Activated naive CD4-positive, alpha-beta T cell treated with anti-CD3 and anti-CD28 coated beads, Interleukin-2, amount 10 ng/mL, durations not matched to agents 7 days and 5 days (primary cell): ENCODE results near the gene LCT.

Experiments used
- CTCF ChIA-PET: fragments of 350-600 bp; sonication (Branson Sonifier 250); formaldehyde crosslinking; loops from one replicate; lab custom pipeline; 2021; ENCODE audit warnings: antibody characterized with exemption; lab: Charles Lee
- DNase-seq: peaks from one replicate; pipeline ENCODE4 v3.0.0-alpha.2; 2020
- H3K27ac Mint-ChIP-seq: one replicate; pipeline ENCODE4 v1.8.0; 2021; ENCODE audit warnings: mild to moderate bottlenecking, moderate library complexity, mixed read lengths
- H3K27me3 Mint-ChIP-seq: one replicate; pipeline ENCODE4 v1.8.0; 2021; ENCODE audit warnings: mild to moderate bottlenecking, mixed read lengths
- H3K36me3 Mint-ChIP-seq: one replicate; pipeline ENCODE4 v1.8.0; 2021; ENCODE audit warnings: mixed read lengths
- H3K4me1 Mint-ChIP-seq: one replicate; pipeline ENCODE4 v1.8.0; 2021; ENCODE audit warnings: mixed read lengths
- H3K4me3 Mint-ChIP-seq: one replicate; pipeline ENCODE4 v1.8.0; 2021; ENCODE audit warnings: mild to moderate bottlenecking, moderate library complexity, mixed read lengths
- H3K9me3 Mint-ChIP-seq: one replicate; pipeline ENCODE4 v1.8.0; 2021; ENCODE audit warnings: mixed read lengths

Gene LCT

DNA sequence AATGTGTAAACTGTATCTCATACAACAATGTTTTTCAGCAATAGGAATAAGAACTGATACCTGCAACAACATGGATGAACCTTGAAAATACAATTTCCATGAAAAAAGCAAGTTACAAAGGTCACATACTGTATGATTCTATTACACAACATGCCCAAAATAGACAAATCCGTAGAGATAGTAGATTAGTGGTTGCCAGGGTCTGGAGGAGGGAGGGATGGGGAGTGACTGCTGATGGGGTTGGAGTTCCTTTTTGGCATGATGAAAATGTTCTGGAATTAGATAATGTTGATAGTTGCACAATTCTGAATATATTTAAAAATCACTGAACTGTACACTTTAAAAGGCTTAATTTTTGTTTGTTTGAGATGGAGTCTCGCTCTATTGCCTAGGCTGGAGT lies 61.6 kb downstream of the LCT start:
- Mint-ChIP-seq H3K4me1 (no peaks in the 10 kb centered on the region), H3K36me3 (peaks cover 62% of the 10 kb centered on the region), H3K27me3 (no peaks in the 10 kb centered on the region), H3K27ac (no peak overlapping the region), H3K4me3 (no peak overlapping the region), H3K9me3 (no peaks in the 10 kb centered on the region)
- no peak for DNase-seq
- CTCF ChIA-PET, result no interaction called here

DNA sequence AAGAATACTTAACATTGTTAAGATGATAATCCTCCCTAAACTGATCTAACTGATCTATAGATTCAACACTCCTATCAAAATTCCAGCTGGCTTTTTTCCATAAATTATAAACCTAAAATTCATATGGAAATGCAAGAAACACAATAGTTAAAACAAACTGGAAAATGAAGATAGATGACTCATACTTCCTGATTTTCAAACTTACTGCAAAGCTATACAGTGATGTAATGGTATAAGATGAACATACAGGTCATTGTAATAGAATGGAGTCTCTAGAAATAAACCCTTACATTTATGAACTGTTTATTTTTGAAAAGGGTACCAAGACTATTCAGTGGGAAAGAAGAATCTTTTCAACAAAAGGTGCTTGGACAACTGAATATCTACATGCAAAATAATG lies 63.1 kb downstream of the LCT start:
- Mint-ChIP-seq H3K27ac (no peak overlapping the region), H3K36me3 (peaks cover 64% of the 10 kb centered on the region), H3K4me3 (no peak overlapping the region), H3K27me3 (no peaks in the 10 kb centered on the region), H3K4me1 (no peaks in the 10 kb centered on the region), H3K9me3 (no peaks in the 10 kb centered on the region)
- CTCF ChIA-PET, result no interaction called here
- DNase-seq, result no peak

DNA sequence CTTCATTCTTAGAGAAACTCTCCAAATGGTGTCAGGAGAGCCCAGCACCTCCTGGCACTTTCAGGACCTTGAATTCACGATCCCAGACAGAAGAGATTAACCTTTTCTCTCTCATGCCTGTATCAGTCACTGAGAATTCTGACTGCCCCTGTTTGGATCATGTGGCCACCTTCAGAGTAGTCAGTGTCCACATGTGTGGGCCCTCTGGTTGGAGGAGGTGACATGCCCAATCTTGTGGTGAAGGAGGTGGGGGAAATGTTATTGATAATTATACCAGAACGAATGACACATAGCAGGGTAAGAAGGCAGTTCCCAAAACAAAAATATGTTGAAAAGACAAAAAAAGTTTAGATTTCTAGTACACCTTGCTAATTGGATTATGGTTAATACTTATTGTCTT lies 63.7 kb downstream of the LCT start:
- DNase-seq, result no peak
- H3K4me3 Mint-ChIP-seq, result no peak overlapping the region
- H3K27me3 Mint-ChIP-seq, result no peaks in the 10 kb centered on the region
- no peaks in the 10 kb centered on the region for H3K4me1 Mint-ChIP-seq
- H3K9me3 Mint-ChIP-seq, result no peaks in the 10 kb centered on the region
- H3K27ac Mint-ChIP-seq, result no peak overlapping the region
- peaks cover 60% of the 10 kb centered on the region for H3K36me3 Mint-ChIP-seq
- CTCF ChIA-PET, result no interaction called here

DNA sequence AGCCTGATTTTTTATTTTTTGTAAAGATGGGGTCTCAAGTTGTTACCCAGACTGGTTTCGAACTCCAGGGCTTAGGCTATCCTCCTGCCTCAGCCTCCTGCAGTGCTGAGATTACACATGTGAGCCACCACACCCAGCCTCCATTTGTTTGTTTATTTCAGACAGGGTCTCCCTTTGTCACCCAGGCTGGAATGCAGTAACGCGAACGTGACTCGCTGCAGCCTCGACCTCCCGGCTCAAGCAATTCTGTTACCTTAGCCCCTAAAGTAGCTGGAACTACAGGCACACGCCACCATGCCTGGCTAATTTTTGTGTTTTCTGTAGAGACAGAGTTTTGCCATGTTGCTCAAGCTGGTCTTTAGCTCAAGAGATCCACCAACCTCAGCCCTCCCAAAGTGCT lies 68.1 kb downstream of the LCT start:
- H3K27ac Mint-ChIP-seq, result no peak overlapping the region
- no peaks in the 10 kb centered on the region for H3K4me1 Mint-ChIP-seq
- no peaks in the 10 kb centered on the region for H3K27me3 Mint-ChIP-seq
- DNase-seq, result no peak
- no peak overlapping the region for H3K4me3 Mint-ChIP-seq
- peaks cover 55% of the 10 kb centered on the region for H3K36me3 Mint-ChIP-seq
- CTCF ChIA-PET, result no interaction called here
- no peaks in the 10 kb centered on the region for H3K9me3 Mint-ChIP-seq

DNA sequence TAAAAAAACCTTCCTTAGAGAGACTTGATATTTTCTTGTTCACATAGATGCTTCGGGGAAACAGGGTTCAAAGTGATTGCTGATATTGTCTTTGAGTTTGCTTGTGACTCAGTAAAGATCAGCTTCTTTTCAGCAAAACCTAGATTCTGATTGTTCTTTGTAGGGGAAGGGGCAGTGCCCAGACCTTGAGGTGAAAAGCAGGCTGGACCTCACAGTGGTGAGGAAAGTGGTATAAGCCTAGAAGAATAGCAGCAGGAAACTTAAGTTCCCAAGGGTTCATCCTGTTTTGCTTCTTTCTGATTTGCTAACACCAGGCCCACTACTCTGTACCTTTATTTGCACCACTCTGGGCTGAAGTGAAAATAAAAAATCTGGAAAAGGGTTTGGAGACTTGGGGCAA lies 74.5 kb downstream of the LCT start:
- no peaks in the 10 kb centered on the region for H3K9me3 Mint-ChIP-seq
- CTCF ChIA-PET, result interaction anchor here (0.9 kb wide), 1 partner anchor 20 kb away, joined by 3 read pairs; no protein-coding TSS in a partner anchor
- no peak overlapping the region for H3K27ac Mint-ChIP-seq
- no peak for DNase-seq
- H3K36me3 Mint-ChIP-seq, result peaks cover 51% of the 10 kb centered on the region
- no peaks in the 10 kb centered on the region for H3K4me1 Mint-ChIP-seq
- H3K27me3 Mint-ChIP-seq, result no peaks in the 10 kb centered on the region
- H3K4me3 Mint-ChIP-seq, result no peak overlapping the region

DNA sequence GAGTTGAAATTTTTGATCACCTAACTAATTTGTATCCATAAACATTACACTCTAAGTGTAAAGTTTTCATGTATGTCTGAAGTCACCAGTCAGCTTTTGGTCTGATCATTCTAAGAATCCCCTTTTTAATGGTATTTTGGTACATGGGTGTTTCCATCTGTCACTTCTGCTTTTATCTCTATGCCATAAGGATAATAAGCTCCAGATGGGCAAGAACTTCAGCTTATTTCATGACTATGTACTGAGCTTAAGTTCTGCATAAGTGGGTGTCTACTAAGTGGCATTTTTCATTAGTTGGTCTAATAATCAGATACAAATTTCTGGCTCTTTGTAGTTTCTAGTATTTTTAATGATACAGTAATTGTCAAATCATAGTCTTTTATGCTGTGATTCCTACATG lies 75.0 kb downstream of the LCT start:
- Mint-ChIP-seq H3K36me3 (peaks cover 53% of the 10 kb centered on the region), H3K27me3 (no peaks in the 10 kb centered on the region), H3K4me3 (no peak overlapping the region), H3K27ac (no peak overlapping the region), H3K4me1 (no peaks in the 10 kb centered on the region), H3K9me3 (peaks cover 3% of the 10 kb centered on the region)
- DNase-seq, result no peak
- CTCF ChIA-PET, result interaction anchor here (0.9 kb wide), 1 partner anchor 20 kb away, joined by 3 read pairs; no protein-coding TSS in a partner anchor

DNA sequence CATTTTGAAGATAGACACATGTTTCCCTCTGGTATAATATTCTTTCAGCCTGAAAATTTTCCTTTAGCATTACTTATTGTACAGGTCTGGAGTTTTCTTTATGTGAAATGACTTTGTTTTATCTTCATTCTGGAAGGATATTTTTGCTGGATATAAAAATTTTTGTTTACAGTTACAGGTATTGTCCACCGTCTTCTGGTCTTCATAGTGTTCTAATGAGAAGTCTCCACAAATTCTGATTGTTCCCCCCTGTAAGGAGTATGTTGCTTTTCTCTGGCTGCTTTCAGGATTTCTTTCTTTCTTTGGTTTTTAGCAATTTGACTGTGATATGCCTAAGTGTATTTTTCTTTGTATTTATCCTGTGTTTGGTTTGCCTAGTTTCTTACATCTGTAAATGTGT lies 80.3 kb downstream of the LCT start:
- Mint-ChIP-seq H3K27ac (no peak overlapping the region), H3K4me3 (no peak overlapping the region), H3K36me3 (peaks cover 67% of the 10 kb centered on the region), H3K27me3 (no peaks in the 10 kb centered on the region), H3K9me3 (peaks cover 14% of the 10 kb centered on the region), H3K4me1 (no peaks in the 10 kb centered on the region)
- CTCF ChIA-PET, result no interaction called here
- no peak for DNase-seq

DNA sequence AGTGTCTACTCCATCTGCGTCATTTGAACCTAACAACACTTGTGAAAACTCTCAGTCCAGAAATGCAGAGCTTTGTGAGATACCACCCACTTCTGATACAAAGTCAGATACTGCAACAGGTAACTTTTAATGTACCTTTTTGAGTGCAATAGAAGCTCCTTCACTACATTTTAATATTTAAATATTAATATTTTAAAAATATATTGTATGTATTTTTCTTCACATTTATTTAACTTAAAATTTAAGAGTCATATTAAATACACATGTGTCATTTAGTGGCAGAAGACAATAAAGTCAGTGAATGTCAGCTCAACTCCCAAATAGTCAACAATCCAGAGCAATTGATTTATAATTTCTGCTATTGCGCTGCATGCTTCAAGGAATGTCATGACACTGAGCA lies 81.4 kb downstream of the LCT start:
- H3K4me3 Mint-ChIP-seq, result no peak overlapping the region
- CTCF ChIA-PET, result interaction anchor here (0.7 to 0.9 kb wide), 2 partner anchors 44 to 111 kb away, joined by 3 read pairs; no protein-coding TSS in a partner anchor
- peaks cover 14% of the 10 kb centered on the region for H3K9me3 Mint-ChIP-seq
- no peak for DNase-seq
- no peak overlapping the region for H3K27ac Mint-ChIP-seq
- no peaks in the 10 kb centered on the region for H3K4me1 Mint-ChIP-seq
- peaks cover 64% of the 10 kb centered on the region for H3K36me3 Mint-ChIP-seq
- H3K27me3 Mint-ChIP-seq, result no peaks in the 10 kb centered on the region

DNA sequence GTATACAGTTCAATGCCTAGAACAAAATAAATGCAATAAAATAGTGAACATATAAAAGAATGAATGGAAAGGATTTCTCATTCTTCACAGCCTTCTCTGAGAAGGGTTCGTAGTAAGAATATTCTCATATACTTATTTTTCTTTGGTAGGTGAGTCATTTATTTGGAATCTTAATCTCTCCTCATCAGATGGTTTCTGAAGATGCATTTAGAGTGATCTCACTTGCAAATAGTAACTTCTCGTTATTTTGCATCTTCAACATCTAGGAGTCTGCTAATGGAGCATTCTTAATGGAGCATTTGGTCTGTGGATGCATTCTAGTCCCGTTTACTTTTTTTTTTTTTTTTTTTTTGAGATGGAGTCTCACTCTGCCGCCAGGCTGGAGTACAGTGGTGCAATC lies 91.4 kb downstream of the LCT start:
- no peak for DNase-seq
- Mint-ChIP-seq H3K4me3 (no peak overlapping the region), H3K4me1 (peaks cover 42% of the 10 kb centered on the region), H3K27ac (no peak overlapping the region), H3K27me3 (no peaks in the 10 kb centered on the region), H3K36me3 (peaks cover 51% of the 10 kb centered on the region), H3K9me3 (peaks cover 2% of the 10 kb centered on the region)
- CTCF ChIA-PET, result interaction anchor here (0.8 kb wide), 1 partner anchor 272 kb away, joined by 3 read pairs; no protein-coding TSS in a partner anchor

DNA sequence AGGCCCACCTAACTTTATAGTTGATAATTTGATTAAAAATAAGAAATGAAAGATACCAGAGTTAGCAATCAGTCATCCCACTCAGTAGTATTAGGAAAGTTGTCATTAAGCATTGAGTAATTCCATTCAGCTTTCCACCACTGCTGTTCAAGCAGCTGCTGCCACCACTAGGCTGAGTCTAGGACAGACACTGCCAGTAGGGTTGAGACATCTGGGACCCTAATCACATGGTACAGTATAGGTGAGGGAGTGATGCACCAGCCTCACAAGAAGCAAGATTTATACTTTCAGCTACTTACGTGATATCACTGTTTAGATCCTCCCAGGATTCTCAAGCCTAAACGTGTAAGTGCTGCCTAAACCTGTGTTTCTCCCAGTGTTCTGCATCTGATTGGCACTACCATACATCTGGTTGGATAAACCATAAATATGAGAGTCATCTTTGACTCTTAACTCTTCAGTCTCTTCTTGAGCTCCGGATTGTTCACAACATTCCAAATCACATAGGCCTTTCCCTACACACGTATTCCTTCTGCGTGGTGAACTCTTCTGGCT lies 92.1 kb downstream of the LCT start:
- peaks cover 48% of the 10 kb centered on the region for H3K36me3 Mint-ChIP-seq
- peaks cover 2% of the 10 kb centered on the region for H3K9me3 Mint-ChIP-seq
- CTCF ChIA-PET, result interaction anchor here (0.8 kb wide), 1 partner anchor 271 kb away, joined by 3 read pairs; no protein-coding TSS in a partner anchor
- peaks cover 42% of the 10 kb centered on the region for H3K4me1 Mint-ChIP-seq
- DNase-seq, result no peak
- no peaks in the 10 kb centered on the region for H3K27me3 Mint-ChIP-seq
- no peak overlapping the region for H3K27ac Mint-ChIP-seq
- H3K4me3 Mint-ChIP-seq, result peak overlapping the region; percentile 65

DNA sequence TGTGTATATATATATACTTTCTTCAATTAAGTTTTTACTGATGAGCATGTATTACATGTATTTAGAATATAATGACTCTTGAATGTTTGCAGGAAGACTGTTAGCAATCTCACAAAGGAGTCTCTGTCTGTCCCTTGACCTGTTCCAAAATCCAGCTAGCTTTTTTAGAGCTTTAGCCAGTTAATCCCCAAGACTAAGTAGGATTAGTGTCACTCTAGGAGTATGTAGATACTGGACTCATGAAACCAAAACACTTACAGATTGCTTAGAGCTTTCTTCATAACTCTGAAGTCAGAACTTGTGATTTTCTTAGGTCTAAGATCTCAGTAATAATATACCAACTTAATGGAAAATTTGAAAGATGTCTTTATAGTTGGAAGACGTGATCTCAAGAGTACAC lies 93.1 kb downstream of the LCT start:
- H3K4me1 Mint-ChIP-seq, result peaks cover 38% of the 10 kb centered on the region
- no peaks in the 10 kb centered on the region for H3K27me3 Mint-ChIP-seq
- H3K36me3 Mint-ChIP-seq, result peaks cover 41% of the 10 kb centered on the region
- H3K4me3 Mint-ChIP-seq, result peak overlapping the region; percentile 65
- DNase-seq, result no peak
- H3K9me3 Mint-ChIP-seq, result peaks cover 2% of the 10 kb centered on the region
- CTCF ChIA-PET, result interaction anchor here (2.1 kb wide), 1 partner anchor 54 kb away, joined by 7 read pairs; no protein-coding TSS in a partner anchor
- peak overlapping the region; percentile 3 for H3K27ac Mint-ChIP-seq

DNA sequence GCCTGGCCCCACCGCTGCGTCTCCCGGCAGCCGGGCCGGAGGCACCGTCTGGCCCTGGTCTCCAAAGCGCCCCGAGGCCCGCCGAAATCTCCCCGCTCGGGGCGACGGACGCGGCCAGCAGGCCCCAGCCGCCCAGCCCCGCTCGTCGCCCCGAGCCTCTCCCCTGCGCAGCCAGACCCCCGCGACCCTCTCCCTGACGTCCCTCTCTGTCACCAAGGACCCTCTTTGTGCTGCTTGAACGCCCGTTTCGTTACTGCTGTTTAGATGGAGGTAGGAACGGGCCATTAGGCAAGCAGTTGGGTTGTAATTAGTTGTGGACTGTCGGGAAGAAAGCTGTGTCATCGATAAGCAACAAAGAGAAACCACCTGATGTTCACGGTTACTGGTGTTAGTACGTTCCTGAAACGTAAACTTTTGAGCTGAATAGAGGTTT lies 94.6 kb downstream of the LCT start:
- H3K27ac Mint-ChIP-seq, result peak overlapping the region; percentile 99
- peaks cover 33% of the 10 kb centered on the region for H3K36me3 Mint-ChIP-seq
- H3K4me1 Mint-ChIP-seq, result peaks cover 38% of the 10 kb centered on the region
- peak overlapping the region; percentile 98 for H3K4me3 Mint-ChIP-seq
- H3K9me3 Mint-ChIP-seq, result peaks cover 2% of the 10 kb centered on the region
- CTCF ChIA-PET, result interaction anchor here (0.9 to 2.1 kb wide), 3 partner anchors 15 to 242 kb away, joined by 3 to 7 read pairs (median 4); no protein-coding TSS in a partner anchor
- H3K27me3 Mint-ChIP-seq, result no peaks in the 10 kb centered on the region
- DNase-seq, result peak; percentile 46

DNA sequence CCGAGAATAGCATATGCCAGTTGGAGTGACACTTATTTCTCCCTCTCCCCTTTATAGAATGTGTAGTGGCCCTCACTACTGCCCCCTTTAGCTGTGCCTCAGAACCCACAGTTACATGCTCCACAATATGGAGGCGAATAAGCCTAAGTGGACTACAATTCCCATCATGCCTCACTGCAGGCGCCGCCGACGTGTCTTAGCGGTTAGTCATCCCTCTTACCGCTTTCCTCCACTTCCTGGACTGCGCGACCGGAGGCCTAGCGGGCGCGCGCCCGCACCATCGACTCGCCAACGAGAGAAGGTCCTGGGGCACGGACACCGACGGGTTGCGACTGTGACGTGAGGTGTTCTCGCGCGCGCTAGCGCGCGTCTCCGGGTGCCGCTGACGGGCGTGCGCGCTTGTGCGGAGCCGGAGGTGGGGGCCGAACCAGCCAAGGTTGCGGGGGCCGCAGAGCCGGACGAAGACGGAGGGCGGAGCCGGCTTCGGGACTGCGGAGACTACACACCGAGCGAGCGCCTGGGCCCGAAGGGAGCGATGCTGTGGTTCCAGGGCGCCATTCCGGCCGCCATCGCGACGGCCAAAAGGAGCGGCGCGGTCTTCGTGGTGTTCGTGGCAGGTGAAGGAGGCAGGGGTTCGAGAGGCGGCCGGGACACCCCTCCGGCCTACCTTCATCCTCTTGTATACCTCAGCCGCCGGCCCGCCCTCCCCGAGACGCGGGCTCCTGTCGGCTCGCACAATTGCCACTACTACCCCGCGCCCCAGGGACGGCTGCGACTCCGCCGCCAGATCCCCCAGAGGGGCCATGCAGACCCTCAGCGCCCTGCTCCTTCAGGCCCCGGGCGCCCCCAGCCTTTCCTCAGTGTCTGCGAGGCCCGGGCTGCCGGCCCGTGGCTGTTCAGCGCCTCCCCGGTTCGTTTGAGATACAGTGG lies 95.3 kb downstream of the LCT start, which contains the start of gene UBXN4:
TSS of gene UBXN4 (plus strand) at position 461 of the 930 bp plus-strand sequence. CDS start at position 536, 75 bp downstream.
- Mint-ChIP-seq H3K27me3 (no peaks in the 10 kb centered on the region), H3K27ac (peak within 1 kb of the TSS; percentile 99), H3K4me1 (peaks cover 36% of the 10 kb centered on the region), H3K9me3 (peaks cover 2% of the 10 kb centered on the region), H3K4me3 (peak within 1 kb of the TSS; percentile 98), H3K36me3 (peaks cover 30% of the 10 kb centered on the region)
- DNase-seq, result peak; percentile 97
- CTCF ChIA-PET, result interaction anchor here (0.9 kb wide), 1 partner anchor 11 kb away, joined by 3 read pairs; no protein-coding TSS in a partner anchor

DNA sequence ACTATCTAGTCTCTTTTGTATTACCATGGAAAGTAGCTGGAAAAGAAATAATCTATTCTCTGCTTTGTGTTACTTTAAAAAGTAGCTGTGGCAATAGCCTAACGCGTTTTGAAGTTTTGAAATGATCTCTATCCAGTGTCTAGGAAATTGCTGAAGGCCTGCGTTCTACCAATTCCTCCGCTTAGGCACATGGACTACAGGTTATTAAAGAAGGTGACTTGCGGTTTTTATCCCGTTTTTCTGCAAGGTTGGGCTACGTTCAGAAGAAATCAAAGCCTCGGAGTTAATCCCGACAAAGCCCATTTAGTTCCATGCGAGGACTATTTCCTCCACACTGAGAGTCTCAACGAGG lies 96.0 kb downstream of the LCT start:
- H3K27ac Mint-ChIP-seq, result no peak overlapping the region
- H3K9me3 Mint-ChIP-seq, result peaks cover 2% of the 10 kb centered on the region
- no peaks in the 10 kb centered on the region for H3K27me3 Mint-ChIP-seq
- H3K4me3 Mint-ChIP-seq, result peak overlapping the region; percentile 98
- H3K36me3 Mint-ChIP-seq, result peaks cover 24% of the 10 kb centered on the region
- peaks cover 29% of the 10 kb centered on the region for H3K4me1 Mint-ChIP-seq
- DNase-seq, result no peak
- CTCF ChIA-PET, result interaction anchor here (0.9 kb wide), 1 partner anchor 11 kb away, joined by 3 read pairs; no protein-coding TSS in a partner anchor
